Measurements from ENCODE around the gene HS3ST5.

- TF ChIP-seq CTCF (IDR thresholded peaks at IDR 0.05) (no peak), POLR2A (IDR thresholded peaks at IDR 0.05) (no peak)
These were observed 289.0 kb downstream of the HS3ST5 start for GRCh38 chr6:114053791-114054190.

Measured in thyroid gland (tissue), 4 donors.